Astrocyte (in vitro differentiated cells and primary cell): ENCODE data around the gene SYT17.

Source experiments
- CTCF ChIP-seq: IDR thresholded peaks from 2 replicates; pipeline ENCODE4 v1.5.1; 2011; ENCODE audit warnings: low read depth, mild to moderate bottlenecking, inconsistent platforms, low read length, moderate library complexity; ENCODE audit not compliant: insufficient read depth
- EZH2 ChIP-seq: IDR thresholded peaks from 2 replicates; pipeline ENCODE4 v1.6.1; 2012; ENCODE audit warnings: mild to moderate bottlenecking, low read length, inconsistent platforms; ENCODE audit not compliant: insufficient read depth

DNA sequence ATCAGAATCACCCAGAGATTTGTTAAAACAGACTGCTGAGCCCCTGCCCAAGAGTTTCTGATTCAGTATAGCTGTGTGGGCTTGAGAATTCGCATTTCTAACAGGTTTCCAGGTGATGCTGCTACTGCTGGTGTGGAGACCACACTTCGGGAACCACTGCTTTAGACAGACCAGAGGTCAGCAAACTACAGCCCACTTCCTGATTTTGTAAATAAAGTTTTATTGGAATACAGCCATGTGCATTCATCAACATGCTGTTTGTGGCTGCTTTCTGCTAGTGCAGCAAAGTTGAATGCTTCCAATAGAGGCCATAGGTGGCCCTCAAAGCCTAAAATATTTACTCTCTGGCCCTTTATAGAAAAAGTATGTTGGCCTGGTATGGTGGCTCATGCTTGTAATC lies 84.9 kb downstream of the SYT17 start:
- TF ChIP-seq CTCF (no peak), EZH2 (no peak)
